Measurements from ENCODE around the gene GPR161.

GPR161 gene

GRCh38 chr1:168139070-168139469, 2.3 kb upstream of the GPR161 start:
- peaks cover 12 to 13% of the 10 kb centered on the region in 2 donors for H3K4me1 Mint-ChIP-seq (ENCODE audit: low read depth in 2 of 2)
- DNase-seq (no peak), ATAC-seq (replicated peaks) (no peak)
- H3K27me3 Mint-ChIP-seq, result peaks cover 29 to 33% of the 10 kb centered on the region in 2 donors
- H3K36me3 Mint-ChIP-seq (ENCODE audit: insufficient read depth), result no peaks in the 10 kb centered on the region
- H3K4me3 Mint-ChIP-seq, result no peak overlapping the region
- H3K27ac Mint-ChIP-seq, result no peak overlapping the region
- H3K9me3 Mint-ChIP-seq, result no peaks in the 10 kb centered on the region

DNA sequence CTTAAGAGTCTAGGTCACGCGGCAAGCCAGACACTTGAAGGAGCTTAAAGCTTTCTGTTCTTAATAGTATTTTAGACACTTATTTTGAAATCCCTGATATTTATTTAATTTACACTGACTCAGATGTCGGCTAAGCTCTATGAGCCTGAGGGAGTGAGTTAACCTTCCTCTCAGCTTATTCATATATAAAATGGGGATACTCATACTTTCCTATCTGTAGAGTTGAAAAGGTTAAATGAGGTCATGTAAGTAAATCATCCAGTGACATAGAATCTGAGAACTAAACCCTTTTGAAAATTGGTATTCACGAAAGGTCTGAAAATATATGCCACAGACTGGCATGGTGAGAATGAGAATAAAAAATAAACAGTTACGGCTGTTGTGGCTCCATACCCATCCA, 1.4 kb upstream of the GPR161 start:
- peaks cover 12 to 13% of the 10 kb centered on the region in 2 donors for H3K4me1 Mint-ChIP-seq (ENCODE audit: low read depth in 2 of 2)
- H3K27me3 Mint-ChIP-seq, result peaks cover 32 to 37% of the 10 kb centered on the region in 2 donors
- DNase-seq (no peak), ATAC-seq (replicated peaks) (no peak)
- H3K27ac Mint-ChIP-seq, result no peak overlapping the region
- no peaks in the 10 kb centered on the region for H3K36me3 Mint-ChIP-seq (ENCODE audit: insufficient read depth)
- H3K4me3 Mint-ChIP-seq, result peak overlapping the region; percentile 81 to 93
- H3K9me3 Mint-ChIP-seq, result no peaks in the 10 kb centered on the region

DNA sequence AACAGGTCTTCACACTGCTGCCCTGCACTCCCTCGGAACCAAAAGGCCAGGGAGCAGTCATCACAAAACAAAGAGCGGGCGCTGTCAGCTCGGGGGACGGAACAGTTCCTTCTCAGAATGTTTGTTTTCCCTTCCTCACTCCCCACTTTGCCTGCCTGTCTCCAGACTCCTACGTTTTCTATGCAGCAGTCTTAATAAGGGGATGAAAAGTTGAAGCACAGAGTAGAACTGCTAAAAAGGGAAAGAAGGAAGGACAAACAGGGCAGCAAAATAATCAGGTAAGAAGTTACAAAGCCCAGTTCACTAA, 738 bp upstream of the GPR161 start:
- Mint-ChIP-seq H3K27ac (peak overlapping the region; percentile 36 to 62), H3K27me3 (peaks cover 32 to 42% of the 10 kb centered on the region in 2 donors), H3K36me3 (ENCODE audit: insufficient read depth) (no peaks in the 10 kb centered on the region), H3K9me3 (no peaks in the 10 kb centered on the region), H3K4me3 (peak overlapping the region; percentile 81 to 93), H3K4me1 (ENCODE audit: low read depth in 2 of 2) (peaks cover 12 to 13% of the 10 kb centered on the region in 2 donors)
- ATAC-seq (replicated peaks) (no peak), DNase-seq (no peak)

DNA sequence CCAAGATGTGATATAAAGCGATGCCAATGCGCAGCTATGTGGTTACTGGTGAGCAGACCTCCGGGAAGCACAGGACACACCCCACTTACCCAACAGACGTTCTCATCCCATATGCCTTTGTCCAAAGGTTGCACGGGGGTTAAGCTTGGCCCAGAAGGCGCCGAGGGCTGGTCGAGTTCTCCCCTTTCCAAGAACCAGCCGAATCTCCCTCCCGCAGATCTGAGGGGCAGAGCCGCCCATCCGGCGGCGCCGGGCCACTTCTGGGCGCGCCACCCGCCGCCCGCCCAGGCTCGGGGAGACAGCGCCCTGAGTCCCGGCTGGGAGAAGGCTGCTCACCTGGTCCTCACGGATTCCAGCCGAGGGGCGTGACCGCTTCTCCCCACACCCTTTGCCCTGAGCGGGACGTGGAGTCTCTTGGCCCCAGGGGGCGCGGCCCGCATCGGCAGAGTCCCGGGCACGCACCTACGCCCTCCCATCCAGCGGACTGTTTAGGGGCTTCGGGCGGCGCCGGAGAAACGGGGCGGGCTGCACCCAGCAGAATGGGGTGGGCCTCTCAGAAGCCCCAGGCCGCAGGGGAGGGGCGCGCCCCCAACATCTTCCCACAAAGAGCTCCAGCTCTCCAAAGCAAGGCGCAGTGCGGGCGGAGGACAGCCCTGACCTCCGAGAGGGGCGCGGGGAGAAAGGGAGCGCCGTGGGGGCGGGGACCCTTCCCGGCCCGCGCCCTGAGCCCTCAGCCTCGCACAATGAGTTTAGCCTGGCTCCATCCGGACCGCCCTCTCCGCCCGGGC, 615 bp downstream of the GPR161 start:
- Mint-ChIP-seq H3K27ac (no peak overlapping the region), H3K36me3 (ENCODE audit: insufficient read depth) (no peaks in the 10 kb centered on the region), H3K27me3 (peaks cover 43 to 51% of the 10 kb centered on the region in 2 donors), H3K4me3 (peak overlapping the region; percentile 74 to 81), H3K9me3 (no peaks in the 10 kb centered on the region), H3K4me1 (ENCODE audit: low read depth in 2 of 2) (peaks cover 12 to 13% of the 10 kb centered on the region in 2 donors)
- peak in 1 of 3 experiments; percentile 12 for DNase-seq
- peak; percentile 53 for ATAC-seq (replicated peaks)

GRCh38 chr1:168135116-168135920, 1.4 kb downstream of the GPR161 start:
- no peaks in the 10 kb centered on the region for H3K9me3 Mint-ChIP-seq
- H3K36me3 Mint-ChIP-seq (ENCODE audit: insufficient read depth), result no peaks in the 10 kb centered on the region
- ATAC-seq (replicated peaks) (no peak), DNase-seq (no peak)
- peak overlapping the region; percentile 74 to 81 for H3K4me3 Mint-ChIP-seq
- peaks cover 12 to 13% of the 10 kb centered on the region in 2 donors for H3K4me1 Mint-ChIP-seq (ENCODE audit: low read depth in 2 of 2)
- peaks cover 49 to 56% of the 10 kb centered on the region in 2 donors for H3K27me3 Mint-ChIP-seq
- H3K27ac Mint-ChIP-seq, result no peak overlapping the region

GRCh38 chr1:168134642-168135041, 2.1 kb downstream of the GPR161 start:
- Mint-ChIP-seq H3K27ac (no peak overlapping the region), H3K4me3 (peak overlapping the region; percentile 74 to 81), H3K9me3 (no peaks in the 10 kb centered on the region), H3K4me1 (ENCODE audit: low read depth in 2 of 2) (peaks cover 12 to 13% of the 10 kb centered on the region in 2 donors), H3K27me3 (peaks cover 50 to 57% of the 10 kb centered on the region in 2 donors), H3K36me3 (ENCODE audit: insufficient read depth) (no peaks in the 10 kb centered on the region)
- ATAC-seq (replicated peaks) (no peak), DNase-seq (no peak)

GRCh38 chr1:168134132-168134531, 2.6 kb downstream of the GPR161 start:
- ATAC-seq (replicated peaks) (no peak), DNase-seq (no peak)
- Mint-ChIP-seq H3K9me3 (no peaks in the 10 kb centered on the region), H3K27me3 (peaks cover 55 to 59% of the 10 kb centered on the region in 2 donors), H3K27ac (no peak overlapping the region), H3K4me1 (ENCODE audit: low read depth in 2 of 2) (peaks cover 12 to 13% of the 10 kb centered on the region in 2 donors), H3K4me3 (no peak overlapping the region), H3K36me3 (ENCODE audit: insufficient read depth) (no peaks in the 10 kb centered on the region)

DNA sequence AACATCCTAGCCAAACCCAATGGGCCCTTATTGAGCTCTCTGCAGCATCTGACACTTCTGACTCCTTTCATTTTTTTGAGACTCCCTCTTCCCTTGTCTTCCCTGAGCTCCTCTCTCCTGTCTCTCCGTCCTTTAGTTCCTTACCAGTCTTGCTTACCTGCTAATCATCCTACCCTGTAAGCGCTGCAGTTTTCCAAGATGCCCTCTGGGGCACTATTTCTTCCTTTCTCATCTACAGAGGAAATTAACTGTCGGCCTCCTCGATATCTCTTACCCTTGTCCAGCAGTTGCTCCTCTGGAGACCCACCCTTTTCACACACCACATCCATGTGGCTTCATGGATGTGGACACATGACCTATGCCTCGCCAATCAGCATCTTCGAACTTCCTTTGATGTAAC, 6.8 kb downstream of the GPR161 start:
- H3K4me1 Mint-ChIP-seq (ENCODE audit: low read depth in 2 of 2), result no peaks in the 10 kb centered on the region
- no peak overlapping the region for H3K4me3 Mint-ChIP-seq
- ATAC-seq (replicated peaks), result no peak
- peaks cover 60 to 63% of the 10 kb centered on the region in 2 donors for H3K27me3 Mint-ChIP-seq
- H3K9me3 Mint-ChIP-seq, result peaks cover 0 to 2% of the 10 kb centered on the region in 2 donors
- no peak overlapping the region for H3K27ac Mint-ChIP-seq
- no peak for DNase-seq
- no peaks in the 10 kb centered on the region for H3K36me3 Mint-ChIP-seq (ENCODE audit: insufficient read depth)

- no peak for ATAC-seq (replicated peaks)
- peaks cover 55 to 72% of the 10 kb centered on the region in 2 donors for H3K27me3 Mint-ChIP-seq
- no peaks in the 10 kb centered on the region for H3K4me1 Mint-ChIP-seq (ENCODE audit: low read depth in 2 of 2)
Measured at GRCh38 chr1:168127503-168127902, 9.2 kb downstream of the GPR161 start.

GRCh38 chr1:168125051-168125450, 11.7 kb downstream of the GPR161 start:
- ATAC-seq (replicated peaks) (no peak), DNase-seq (no peak)
- no peak overlapping the region for H3K27ac Mint-ChIP-seq
- no peaks in the 10 kb centered on the region for H3K36me3 Mint-ChIP-seq (ENCODE audit: insufficient read depth)
- no peaks in the 10 kb centered on the region for H3K4me1 Mint-ChIP-seq (ENCODE audit: low read depth in 2 of 2)
- peaks cover 48 to 66% of the 10 kb centered on the region in 2 donors for H3K27me3 Mint-ChIP-seq
- H3K4me3 Mint-ChIP-seq, result no peak overlapping the region
- peaks cover 0 to 2% of the 10 kb centered on the region in 2 donors for H3K9me3 Mint-ChIP-seq

More at GRCh38 chr1:168127503-168127902, 9.2 kb downstream of the GPR161 start:
- Mint-ChIP-seq H3K4me3 (no peak overlapping the region), H3K9me3 (peaks cover 0 to 2% of the 10 kb centered on the region in 2 donors), H3K27ac (no peak overlapping the region), H3K36me3 (ENCODE audit: insufficient read depth) (no peaks in the 10 kb centered on the region)
- no peak for DNase-seq

- H3K4me1 Mint-ChIP-seq (ENCODE audit: low read depth in 2 of 2), result no peaks in the 10 kb centered on the region
- no peak overlapping the region for H3K27ac Mint-ChIP-seq
- H3K9me3 Mint-ChIP-seq, result no peaks in the 10 kb centered on the region
- no peaks in the 10 kb centered on the region for H3K36me3 Mint-ChIP-seq (ENCODE audit: insufficient read depth)
- no peak overlapping the region for H3K4me3 Mint-ChIP-seq
- no peak for ATAC-seq (replicated peaks)
- DNase-seq, result no peak
- H3K27me3 Mint-ChIP-seq, result peaks cover 51 to 65% of the 10 kb centered on the region in 2 donors
Measured at GRCh38 chr1:168121401-168122011, 15.2 kb downstream of the GPR161 start.

DNA sequence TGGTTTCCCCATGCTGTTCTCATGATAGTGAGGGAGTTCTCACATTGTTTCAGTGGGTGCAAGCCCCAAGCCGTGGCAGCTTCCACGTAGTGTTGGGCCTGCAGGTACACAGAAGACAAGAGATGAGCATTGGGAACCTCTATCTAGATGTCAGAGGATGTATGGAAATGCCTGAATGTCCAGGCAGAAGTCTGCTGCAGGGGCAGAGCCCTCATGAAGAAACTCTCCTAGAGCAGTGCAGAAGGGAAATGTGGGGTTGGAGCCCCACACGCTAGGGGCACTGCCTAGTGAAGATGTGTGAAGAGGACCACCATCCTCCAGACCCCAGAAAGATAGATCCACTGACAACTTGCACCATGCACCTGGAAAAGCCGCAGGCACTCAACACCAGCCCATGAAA, 17.0 kb downstream of the GPR161 start:
- DNase-seq (no peak), ATAC-seq (replicated peaks) (no peak)
- no peaks in the 10 kb centered on the region for H3K36me3 Mint-ChIP-seq (ENCODE audit: insufficient read depth)
- peaks cover 39 to 60% of the 10 kb centered on the region in 2 donors for H3K27me3 Mint-ChIP-seq
- no peak overlapping the region for H3K27ac Mint-ChIP-seq
- no peak overlapping the region for H3K4me3 Mint-ChIP-seq
- no peaks in the 10 kb centered on the region for H3K4me1 Mint-ChIP-seq (ENCODE audit: low read depth in 2 of 2)
- H3K9me3 Mint-ChIP-seq, result no peaks in the 10 kb centered on the region

GRCh38 chr1:168116327-168116799, 20.4 kb downstream of the GPR161 start:
- DNase-seq (no peak), ATAC-seq (replicated peaks) (no peak)
- Mint-ChIP-seq H3K27me3 (peaks cover 24 to 27% of the 10 kb centered on the region in 2 donors), H3K27ac (no peak overlapping the region), H3K9me3 (no peaks in the 10 kb centered on the region), H3K4me1 (ENCODE audit: low read depth in 2 of 2) (no peaks in the 10 kb centered on the region), H3K36me3 (ENCODE audit: insufficient read depth) (no peaks in the 10 kb centered on the region), H3K4me3 (no peak overlapping the region)
